Fibroblast of skin of scalp (primary cell): ENCODE measurements around the gene ORC4.
"Not testable (repeated sequence)": the region's sequence is repeated elsewhere in the genome, so short reads cannot be mapped to it uniquely, and the experiment has no call there.

Experiments
- DNase-seq: peaks from one replicate; pipeline ENCODE4 v3.0.0-alpha.2; 2013

The ORC4 gene

DNA sequence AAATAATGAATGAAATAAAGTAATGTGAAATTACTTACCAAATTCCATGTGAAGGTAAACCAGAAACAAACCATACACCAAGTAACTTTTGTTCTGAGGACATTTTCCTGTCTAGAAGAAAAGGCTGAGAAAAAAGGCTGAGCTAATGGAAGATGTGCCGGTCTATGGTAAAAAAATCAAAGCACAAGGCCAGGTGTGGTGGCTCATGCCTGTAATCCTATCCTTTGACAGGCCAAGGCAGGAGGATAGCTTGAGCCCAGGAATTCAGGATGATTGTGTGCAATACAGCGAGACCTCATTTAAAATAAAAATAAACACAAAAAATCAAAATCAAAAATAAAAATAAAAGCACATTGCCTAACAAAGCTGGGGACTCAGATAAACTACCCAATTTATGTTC, 6.7 kb downstream of the ORC4 start:
- DNase-seq, result no peak

DNA sequence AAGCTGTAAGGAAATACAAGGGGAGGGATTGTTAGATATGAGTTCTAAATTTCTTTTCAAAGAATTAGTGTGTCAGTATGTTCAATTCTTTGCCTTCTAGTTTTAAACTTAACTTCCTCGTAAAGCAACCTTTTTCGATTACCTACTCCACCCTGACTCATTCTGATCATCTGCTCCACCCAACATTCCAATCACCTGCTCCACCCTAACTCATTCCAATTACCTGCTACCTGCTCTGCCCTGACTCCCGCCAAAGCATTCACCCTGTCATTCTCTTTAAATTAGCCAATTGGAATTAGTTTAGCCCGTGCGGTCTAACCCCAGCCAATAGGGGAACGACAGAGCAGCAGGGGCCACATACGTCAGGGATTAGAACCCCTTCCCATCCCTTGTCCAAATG, 12.1 kb downstream of the ORC4 start:
- DNase-seq, result not testable (repeated sequence)

DNA sequence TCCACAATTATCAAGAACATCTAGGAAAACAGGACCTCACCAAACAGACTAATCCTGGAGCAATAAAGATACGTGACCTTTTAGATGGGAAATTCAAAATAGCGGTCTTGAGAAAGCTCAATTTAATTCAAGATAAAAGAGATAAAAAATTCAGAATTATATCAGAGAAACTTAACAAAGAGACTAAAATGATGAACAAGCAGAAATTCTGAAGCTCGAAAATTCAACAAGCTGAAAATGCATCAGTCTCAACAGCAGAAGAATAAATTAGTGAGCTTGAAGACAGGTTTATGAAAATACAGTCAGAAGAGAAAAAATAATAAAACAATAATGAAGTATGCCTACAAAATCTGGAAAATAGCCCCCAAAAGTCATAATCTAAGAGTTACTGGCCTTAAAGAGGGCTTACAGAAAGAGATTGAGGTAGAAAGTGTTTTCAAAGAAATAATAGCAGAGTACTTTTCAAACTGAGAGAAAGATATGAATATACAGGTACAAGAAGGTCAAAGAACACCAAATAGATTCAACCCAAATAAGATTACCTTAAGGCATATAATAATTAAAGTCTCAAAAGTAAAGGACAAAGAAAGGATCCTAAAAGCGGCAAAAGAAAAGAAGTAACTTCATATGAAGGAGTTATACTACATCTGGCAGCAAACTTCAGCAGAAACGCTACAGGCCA, 13.2 kb downstream of the ORC4 start:
- no peak for DNase-seq

DNA sequence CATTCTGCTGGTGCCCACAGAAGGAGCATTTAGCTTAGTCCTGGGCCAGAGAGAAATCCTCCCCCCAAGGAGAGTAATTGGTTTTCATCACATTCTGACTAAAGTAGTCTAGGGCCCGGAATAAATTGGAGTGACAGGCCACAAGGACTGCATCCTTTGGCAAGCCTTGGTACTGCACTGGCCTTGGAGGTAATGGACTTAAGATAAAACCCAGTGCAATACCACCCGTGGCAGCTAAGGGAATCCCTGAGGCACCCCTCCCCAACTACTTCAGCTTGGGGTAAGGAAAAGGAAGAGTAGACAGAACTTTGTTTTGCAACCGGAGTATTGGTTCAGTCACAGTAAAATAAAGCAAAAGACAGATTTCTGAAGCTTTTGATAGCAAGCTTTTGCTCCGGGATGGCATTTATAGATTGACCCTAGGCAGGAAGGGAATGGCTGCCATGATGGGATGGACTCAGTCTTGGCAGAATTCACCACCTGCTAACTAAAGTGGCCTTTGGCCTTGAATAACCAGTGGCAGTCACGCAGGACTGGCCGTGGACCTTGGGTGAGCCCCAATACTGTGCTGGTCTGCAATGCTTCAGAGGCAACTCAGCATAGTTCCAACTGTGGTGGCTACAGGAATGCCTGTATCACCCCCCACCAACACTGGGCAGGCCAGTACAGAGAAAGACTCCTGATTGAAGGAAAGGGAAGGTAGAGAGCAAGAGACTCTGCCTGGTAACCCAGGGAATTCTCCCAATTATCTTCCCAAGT, 14.1 kb downstream of the ORC4 start:
- DNase-seq, result no peak

DNA sequence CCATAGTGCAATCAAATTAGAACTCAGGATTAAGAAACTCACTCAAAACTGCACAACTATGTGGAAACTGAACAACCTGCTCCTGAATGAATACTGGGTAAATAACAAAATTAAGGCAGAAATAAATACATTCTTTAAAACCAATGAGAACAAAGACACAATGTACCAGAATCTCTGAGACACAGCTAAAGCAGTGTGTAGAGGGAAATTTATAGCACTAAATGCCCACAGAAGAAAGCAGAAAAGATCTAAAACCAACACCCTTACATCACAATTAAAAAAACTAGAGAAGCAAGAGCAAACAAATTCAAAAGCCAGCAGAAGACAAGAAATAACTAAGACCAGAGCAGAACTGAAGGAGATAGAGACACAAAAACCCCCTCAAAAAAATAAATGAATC, 18.1 kb downstream of the ORC4 start:
- DNase-seq, result not testable (repeated sequence)

DNA sequence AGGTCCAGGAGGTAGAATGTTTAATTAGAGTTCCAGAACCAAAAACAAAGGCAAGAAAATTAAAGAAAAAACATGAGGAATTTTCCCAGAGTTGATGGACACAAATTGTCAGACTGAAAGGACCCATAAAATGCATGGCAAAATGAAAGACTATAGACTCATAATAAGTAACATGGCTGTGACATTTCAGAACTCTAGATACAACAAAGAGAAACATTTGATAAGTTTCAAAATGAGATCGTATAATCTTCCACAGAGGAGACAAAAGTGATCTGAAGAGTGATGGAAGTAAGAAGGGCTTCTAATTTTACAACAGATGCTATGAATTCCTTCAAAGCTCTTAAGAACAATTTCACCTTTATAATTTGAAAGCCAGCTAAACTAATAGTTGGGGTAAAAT, 20.4 kb downstream of the ORC4 start:
- DNase-seq, result no peak

DNA sequence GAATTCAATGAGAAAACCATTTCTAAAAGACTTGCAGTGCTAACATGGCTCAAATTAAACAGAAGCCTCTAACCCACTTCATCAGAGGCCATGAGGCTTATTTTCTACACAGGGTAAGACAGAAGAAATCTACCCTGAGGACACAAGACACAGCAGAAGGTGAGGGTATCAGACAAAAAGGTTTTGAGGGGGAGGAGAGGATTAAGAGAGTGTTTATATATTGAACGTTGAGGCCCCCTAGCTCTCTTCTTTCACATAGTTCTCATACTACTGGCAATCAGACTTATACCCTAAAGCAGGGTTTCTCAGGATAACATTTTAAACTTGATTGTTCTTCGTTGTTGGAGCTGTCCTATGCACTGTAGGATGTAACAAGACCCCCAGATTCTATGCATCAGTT, 21.4 kb downstream of the ORC4 start:
- DNase-seq, result no peak

DNA sequence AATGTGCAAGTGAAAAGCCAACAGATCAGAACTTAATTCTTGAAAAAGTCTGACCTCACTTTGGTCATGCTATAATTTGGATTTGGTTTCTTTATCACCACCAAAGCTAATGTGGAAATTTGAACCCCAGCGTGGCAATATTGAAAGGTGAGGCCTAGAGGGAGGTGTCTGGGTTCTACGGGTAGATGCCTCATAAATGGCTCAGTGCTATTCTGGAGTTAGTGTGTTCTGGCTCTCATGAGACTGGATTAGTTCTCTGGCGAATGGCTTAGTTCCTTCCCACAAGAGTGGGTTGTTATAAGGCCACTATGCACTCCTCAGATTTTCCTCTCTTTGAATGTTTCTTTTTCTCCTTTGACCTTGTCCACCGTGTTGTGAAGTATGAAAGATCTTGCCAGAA, 22.3 kb downstream of the ORC4 start:
- no peak for DNase-seq

DNA sequence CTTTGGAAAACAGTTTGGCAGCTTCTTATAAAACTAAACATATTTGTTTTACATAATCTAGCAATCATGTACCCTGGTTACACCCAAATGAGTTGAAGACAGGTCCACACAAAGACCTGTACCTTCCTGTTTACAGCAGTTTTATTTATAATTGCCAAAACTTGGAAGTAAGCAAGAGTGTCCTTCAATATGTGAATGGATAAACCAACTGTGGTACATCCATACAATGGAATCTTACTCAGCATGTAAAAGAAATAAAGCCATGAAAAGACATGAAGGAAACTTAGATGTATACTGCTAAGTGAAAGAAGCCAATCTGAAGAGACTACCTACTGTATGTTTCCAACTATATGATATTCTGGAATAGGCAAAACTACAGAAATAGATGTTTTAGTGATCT, 23.7 kb downstream of the ORC4 start:
- no peak for DNase-seq

DNA sequence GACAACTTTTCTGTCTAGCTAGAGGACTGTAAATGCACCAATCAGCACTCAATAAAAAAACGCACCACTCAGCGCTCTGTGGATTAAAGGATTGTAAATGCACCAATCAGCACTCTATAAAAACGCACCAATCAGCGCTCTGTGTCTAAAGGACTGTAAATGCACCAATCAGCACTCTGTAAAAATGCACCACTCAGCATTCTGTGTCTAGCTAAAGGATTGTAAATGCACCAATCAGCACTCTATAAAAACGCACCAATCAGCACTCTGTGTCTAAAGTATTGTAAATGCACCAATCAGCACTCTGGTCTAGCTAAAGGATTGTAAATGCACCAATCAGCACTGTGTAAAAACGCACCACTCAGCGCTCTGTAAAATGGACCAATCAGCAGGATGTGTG, 25.6 kb downstream of the ORC4 start:
- DNase-seq, result not testable (repeated sequence)

DNA sequence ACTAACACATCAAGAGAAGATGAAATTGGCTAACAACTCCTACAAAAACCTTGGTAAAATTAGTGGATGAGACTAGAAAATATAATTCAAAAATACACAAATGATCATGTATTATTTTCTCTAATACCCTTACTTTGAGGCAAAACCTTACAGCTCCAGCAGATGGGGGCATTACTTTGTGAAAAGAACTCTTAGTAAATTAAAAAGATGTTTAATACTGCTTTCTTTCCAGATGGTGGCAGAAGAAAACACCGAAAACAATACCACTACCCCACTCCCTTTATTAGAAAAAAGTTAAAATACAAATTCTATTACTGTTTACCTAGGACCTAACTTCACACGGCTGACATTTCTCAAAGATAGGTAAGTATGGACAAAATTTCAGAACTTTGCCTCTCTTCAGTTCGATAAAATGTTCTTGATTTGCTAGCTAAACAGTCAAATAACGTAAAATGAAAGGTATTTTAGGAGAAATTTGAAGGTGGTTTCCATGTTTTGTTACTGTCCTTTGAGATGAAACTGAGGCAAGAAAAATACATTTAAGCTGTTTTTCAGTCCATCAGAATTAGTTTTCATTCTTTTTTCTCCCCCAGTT, 30.6 kb downstream of the ORC4 start:
- peak; percentile 64 for DNase-seq

DNA sequence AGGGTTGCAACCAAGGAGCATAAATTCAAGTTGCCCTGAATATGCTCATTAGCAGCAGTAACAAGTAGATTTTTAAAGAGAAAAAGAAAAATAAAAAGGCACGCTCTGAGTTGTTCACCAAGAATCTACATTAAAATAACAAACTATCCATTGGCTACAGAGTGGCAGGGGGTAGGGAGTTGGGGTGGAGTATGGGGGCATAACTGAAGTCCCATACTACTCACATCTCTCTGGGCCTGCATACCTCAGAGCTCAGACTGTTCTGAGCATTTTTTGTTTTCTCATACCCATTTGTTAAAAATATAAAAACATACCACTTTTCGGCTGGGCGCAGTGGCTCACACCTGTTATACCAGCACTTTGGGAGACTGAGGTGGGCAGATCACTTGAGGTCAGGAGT, 31.4 kb downstream of the ORC4 start:
- no peak for DNase-seq

DNA sequence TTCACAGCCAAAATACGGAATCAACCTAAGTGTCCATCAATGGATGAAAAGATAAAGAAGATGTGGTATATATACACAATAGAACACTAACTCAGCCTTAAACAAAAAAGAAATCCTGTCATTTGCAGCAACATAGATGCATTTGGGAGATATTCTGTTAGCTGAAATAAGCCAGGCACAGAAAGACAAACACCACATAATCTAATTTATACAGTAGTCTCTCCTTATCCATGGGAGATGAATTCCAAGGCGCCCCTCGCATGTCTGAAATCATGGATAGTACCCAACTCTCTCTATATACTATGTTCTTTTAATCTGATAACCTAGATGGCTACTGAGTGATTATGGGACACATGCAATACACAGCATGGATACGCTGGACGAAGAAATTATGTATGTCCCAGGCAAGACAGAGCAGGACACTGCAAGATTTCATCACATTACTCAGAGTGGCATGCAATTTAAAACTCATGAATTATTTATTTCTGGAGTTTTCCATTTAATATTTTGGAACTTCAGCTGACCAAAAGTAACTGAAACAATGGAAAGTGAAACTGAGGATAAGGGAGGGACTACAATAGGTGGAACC, 39.5 kb downstream of the ORC4 start:
- no peak for DNase-seq

DNA sequence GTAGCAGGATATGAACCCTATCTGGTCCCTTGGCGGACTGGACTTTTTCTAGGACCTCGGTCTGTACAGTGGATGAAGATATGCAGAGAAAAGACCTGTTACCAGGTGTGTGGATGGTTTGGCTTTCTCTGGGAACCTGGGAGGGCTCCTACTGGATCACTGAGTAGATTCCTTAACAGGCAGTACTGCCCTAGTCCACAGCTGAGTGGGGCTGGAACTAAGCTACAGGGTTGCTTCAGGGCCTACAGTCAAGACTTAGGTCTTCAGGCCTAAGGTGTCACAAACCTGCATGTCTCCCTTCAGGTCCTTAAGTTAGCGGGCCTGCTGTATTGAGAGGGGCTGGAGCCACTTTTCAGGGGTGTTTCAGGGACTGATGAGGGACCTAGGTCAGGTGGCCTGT, 42.9 kb downstream of the ORC4 start:
- DNase-seq, result no peak

DNA sequence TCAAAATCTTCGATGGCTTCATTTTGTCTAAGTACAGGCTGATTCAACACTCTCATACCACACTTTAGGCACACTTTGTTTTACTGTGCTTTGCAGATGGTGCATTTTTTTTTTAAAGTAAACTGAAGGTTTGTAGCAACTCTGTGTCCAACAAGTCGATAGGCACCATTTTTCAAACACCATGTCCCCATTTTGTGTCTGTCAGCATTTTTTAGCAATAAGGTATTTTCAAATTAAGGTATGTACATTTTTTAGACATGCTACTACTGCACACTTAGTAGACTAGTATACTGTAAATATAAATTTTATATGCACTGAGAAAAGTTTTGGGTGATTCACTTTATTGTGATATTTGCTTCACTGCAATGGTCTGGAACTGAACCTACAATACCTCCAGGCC, 44.4 kb downstream of the ORC4 start:
- DNase-seq, result no peak

DNA sequence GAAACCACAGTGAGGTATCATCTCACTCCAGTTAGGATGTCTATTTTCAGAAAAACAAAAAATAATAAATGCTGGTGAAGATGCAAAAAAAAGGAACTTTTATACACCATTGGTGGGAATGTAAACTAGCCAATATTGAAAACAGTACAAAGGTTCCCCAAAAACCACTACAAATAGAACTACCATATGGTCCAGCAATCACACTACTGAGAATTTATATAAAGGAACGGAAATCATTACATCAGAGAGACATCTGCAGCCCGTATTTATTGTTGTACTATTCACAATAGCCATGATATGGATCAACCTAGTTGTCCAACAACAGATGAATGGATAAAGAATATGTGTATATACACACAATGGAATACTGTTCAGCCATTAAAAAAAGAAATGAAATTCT, 52.0 kb downstream of the ORC4 start:
- no peak for DNase-seq

DNA sequence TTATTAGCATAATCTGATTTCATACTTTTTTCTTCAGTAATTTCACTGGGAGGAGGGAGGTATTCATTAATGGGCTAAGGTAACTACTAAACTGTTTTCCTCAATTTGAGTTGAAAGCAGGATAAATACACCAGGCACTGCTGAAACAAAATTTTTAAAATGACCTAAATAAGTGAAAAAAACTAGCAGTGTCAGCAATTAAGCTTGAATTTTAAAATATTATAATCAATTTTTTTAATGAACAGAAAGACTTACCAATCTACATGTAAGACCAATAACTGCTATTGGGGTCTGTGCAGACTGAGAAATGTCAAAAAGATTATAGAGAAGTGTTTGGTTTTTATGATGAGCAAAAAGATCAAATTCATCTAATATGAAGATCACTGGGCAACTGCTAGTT, 68.4 kb downstream of the ORC4 start:
- DNase-seq, result no peak

DNA sequence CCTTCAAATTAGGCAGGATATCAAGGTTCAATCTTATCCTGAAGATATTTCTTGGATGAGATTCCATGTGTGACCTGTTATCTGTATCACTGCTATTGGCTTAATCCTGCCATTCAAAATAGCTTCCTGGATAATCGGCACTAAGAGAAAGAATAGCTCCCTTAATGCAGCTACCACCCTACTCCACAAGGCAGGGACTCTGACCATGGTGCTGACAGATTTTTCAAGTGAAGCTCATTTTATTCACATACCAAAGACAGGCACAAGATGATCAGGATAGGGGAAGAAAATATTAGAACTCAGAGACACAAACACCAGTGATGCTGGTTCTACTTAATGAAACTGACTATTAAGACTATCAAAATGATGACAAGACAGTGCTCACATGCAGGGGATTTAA, 74.9 kb downstream of the ORC4 start:
- DNase-seq, result peak; percentile 28

DNA sequence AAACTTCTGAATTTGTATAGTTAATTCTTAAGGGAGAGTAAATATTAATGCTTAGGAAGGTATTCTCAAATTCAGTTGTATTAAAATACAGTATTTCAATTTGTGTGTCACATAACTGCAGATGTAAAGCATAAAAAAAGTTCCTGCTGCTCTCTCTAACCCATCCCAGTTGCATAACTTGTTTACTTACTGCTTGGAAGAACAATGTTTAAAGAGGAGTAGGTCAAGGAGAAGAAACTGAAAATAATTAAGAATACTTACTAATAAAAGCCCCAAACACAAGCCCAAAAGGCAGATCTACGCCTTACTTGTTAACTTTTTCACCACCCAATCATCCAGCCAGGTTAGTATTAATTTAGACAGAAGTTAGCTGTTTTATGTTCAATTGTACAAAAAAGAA, 81.2 kb downstream of the ORC4 start:
- DNase-seq, result no peak

DNA sequence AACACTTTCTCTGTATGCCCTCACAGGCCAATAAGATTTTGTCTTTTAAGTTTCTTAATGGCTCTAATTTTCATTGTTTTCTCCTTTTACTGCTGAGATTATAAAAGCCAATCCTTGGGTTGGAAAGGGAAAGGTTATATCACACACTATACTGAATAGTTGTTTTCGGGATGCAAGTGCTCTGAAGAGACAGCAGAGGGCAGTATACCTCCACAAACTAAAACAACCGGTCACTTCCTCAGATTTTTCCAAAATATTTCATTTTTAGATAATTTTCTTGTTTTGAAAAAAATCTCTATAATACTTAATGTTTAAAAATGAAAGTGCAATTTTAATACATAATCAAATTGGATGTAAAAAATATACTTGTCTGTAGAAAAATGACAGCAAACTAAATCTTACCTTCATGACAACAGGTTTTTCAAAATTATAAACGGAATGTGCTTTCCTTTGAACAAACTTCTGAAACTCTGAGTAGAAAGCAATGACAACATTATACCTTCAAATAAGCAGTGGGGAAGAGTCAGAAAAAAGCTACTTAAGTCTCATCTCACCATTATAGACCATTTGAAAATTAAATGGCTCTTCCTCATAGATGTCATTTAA, 82.7 kb downstream of the ORC4 start:
- DNase-seq, result peak; percentile 24

DNA sequence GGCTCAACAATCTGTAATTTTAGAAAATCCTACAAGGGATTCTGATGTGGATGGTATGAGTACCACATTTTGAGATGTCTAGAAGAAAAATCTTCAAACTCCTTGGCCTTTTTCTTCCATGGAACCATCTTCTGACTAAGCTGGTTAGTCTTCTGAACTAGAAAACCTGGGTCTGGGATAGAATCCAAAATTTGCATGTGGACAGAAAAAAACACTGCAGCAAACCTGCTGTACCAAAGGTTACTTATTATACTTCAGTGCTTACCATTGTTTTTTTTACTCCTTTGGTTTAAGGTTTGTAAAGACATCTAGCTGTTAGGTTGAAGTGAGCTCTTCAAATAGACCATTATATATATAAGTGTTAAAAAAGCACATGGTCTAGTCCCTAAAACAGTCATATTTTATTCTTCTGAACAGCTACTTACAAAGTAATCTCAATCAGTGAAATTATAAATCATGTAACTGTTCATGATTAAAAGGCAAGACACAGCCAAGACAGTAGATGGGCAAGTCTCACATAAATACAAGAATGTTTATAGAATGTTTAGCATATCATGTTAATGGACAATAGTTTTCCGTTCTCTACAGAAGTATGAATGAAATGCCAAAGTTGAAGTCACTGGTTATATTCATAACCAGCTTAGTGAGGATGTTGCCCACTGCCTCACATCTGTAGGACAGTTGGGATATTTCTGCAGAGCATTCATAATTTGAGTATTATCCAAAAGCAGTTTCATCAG, 85.5 kb downstream of the ORC4 start:
- no peak for DNase-seq

DNA sequence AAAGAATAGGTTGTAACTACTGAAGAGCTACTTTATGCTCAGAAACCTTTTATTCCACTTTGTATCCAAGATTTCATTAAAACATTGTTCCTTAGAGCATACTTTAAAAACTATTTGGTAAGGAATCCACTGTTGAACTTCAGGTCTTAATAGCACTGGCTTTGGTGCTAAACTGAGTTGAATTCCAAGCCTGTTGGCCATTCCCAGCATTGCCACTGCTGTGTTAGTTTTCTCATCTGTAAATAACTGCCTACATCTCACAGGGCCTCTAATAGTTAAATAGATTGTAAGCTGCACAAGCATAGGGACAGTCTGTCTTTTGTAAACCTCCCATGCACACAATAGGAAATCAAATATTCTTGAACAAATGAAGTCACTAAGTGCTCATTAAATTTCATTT, 86.6 kb downstream of the ORC4 start:
- no peak for DNase-seq
